Keratinocyte (primary cell): Measurements from ENCODE around the gene S100A13. TPM values are rescaled to one million over a fixed set of nuclear protein-coding genes. Genes with fewer than 3 reads are reported as not detected.

ENCODE experiments used
- DNase-seq: peaks from one replicate; pipeline ENCODE4 v3.0.0-alpha.2; 2011; ENCODE audit warnings: low read depth, missing footprints, low spot score
- FAIRE-seq: peaks from 2 replicates; lab custom pipeline; 2011; peaks lifted over from hg19 to GRCh38; lab: Jason Lieb, UNC
- H2AFZ ChIP-seq: 2 replicates; pipeline ENCODE4 v1.6.0; 2012; ENCODE audit warnings: low read length, control low read depth, inconsistent platforms; ENCODE audit not compliant: control insufficient read depth
- H3K27ac ChIP-seq: 2 replicates; pipeline ENCODE4 v1.5.1; 2011; ENCODE audit warnings: low read length; ENCODE audit not compliant: control insufficient read depth, insufficient read depth
- H3K27me3 ChIP-seq: 3 replicates; pipeline ENCODE4 v1.6.0; 2011; ENCODE audit warnings: low read length; ENCODE audit not compliant: control insufficient read depth, insufficient read depth; ENCODE audit errors: extremely low read depth
- H3K36me3 ChIP-seq, 2 experiments: 2 replicates in 1 of 2; 3 replicates in 1 of 2; pipeline ENCODE4 v1.5.1; 2011; ENCODE audit warnings: low read length in 2 of 2, mild to moderate bottlenecking in 1 of 2; ENCODE audit not compliant: control insufficient read depth in 2 of 2, insufficient read depth in 2 of 2; ENCODE audit errors: extremely low read depth in 1 of 2
- H3K4me1 ChIP-seq: 3 replicates; pipeline ENCODE4 v1.5.1; 2011; ENCODE audit warnings: low read length; ENCODE audit not compliant: control insufficient read depth, insufficient read depth; ENCODE audit errors: extremely low read depth
- H3K4me2 ChIP-seq: 3 replicates; pipeline ENCODE4 v1.6.0; 2011; ENCODE audit warnings: low read depth, low read length; ENCODE audit not compliant: control insufficient read depth, insufficient read depth; ENCODE audit errors: extremely low read depth
- H3K4me3 ChIP-seq, 3 experiments: fragments of 200-600 bp in 1 of 3; sonication (generic) in 1 of 3; 2 replicates in 2 of 3; 3 replicates in 1 of 3; pipeline ENCODE4 v1.5.1; 2011 to 2016; ENCODE audit warnings: low read length in 3 of 3, mild to moderate bottlenecking in 3 of 3, control low read depth in 2 of 3, inconsistent platforms in 1 of 3, low read depth in 1 of 3, mixed read lengths in 1 of 3, mixed run types in 1 of 3, moderate library complexity in 1 of 3; ENCODE audit not compliant: control insufficient read depth in 2 of 3, insufficient read depth in 2 of 3; ENCODE audit errors: extremely low read depth in 1 of 3
- H3K79me2 ChIP-seq: 2 replicates; pipeline ENCODE4 v1.6.0; 2012; ENCODE audit warnings: low read length; ENCODE audit not compliant: control insufficient read depth, insufficient read depth
- H3K9ac ChIP-seq: 3 replicates; pipeline ENCODE4 v1.6.0; 2011; ENCODE audit warnings: low read length; ENCODE audit not compliant: control insufficient read depth, insufficient read depth; ENCODE audit errors: extremely low read depth
- H3K9me1 ChIP-seq: 3 replicates; pipeline ENCODE4 v1.6.0; 2011; ENCODE audit warnings: low read length; ENCODE audit not compliant: control insufficient read depth, insufficient read depth; ENCODE audit errors: extremely low read depth
- H3K9me3 ChIP-seq: 2 replicates; pipeline ENCODE4 v1.5.1; 2012; ENCODE audit warnings: low read depth, low read length; ENCODE audit not compliant: control insufficient read depth
- H4K20me1 ChIP-seq: 3 replicates; pipeline ENCODE4 v1.6.0; 2011; ENCODE audit warnings: low read length; ENCODE audit not compliant: control insufficient read depth, insufficient read depth; ENCODE audit errors: extremely low read depth
- CTCF ChIP-seq, 3 experiments: IDR thresholded peaks in 1 of 3; conservative IDR thresholded peaks in 1 of 3; optimal IDR thresholded peaks in 1 of 3; 2 replicates in 2 of 3; 3 replicates in 1 of 3; pipeline versions ENCODE3 to v1.5.1; 2011; ENCODE audit warnings: low read length in 3 of 3, mild to moderate bottlenecking in 3 of 3, moderate library complexity in 2 of 3, control low read depth in 1 of 3, inconsistent platforms in 1 of 3; ENCODE audit not compliant: insufficient read depth in 2 of 3; ENCODE audit errors: extremely low read depth in 1 of 3
- EZH2 ChIP-seq: IDR thresholded peaks from one replicate; pipeline ENCODE4 v1.6.1; 2012; ENCODE audit warnings: inconsistent platforms, mild to moderate bottlenecking, low read length, moderate library complexity
- dilution Hi-C: fragments of 300-500 bp; cut with MboI; formaldehyde crosslinking; loops from one replicate; pipeline ENCODE4 v1.7.0; 2020; ENCODE audit warnings: low sequenced_read_pairs; ENCODE audit not compliant: extremely low pct_ligation_motif_present
- polyA plus RNA-seq, 5 experiments: library from polyadenylated mRNA; depleted of rRNA in 3 of 5; stranded (reverse) in 3 of 5; stranded (forward) in 1 of 5; unstranded in 1 of 5; fragments of >200 nt; gene quantifications; 1 replicate in 1 of 5; 2 replicates in 3 of 5; 3 replicates in 1 of 5; pipeline versions ENCODE4 v1.2.1 to v1.2.3, GENCODE V29; 2011 to 2012; ENCODE audit warnings: missing spikeins in 2 of 5, low read depth in 1 of 5, low replicate concordance in 1 of 5

Gene S100A13
- polyA plus RNA-seq, 1 donor (not counting 4 experiments of a cell fraction or from before 2014, with no cell fraction given): 215 TPM

GRCh38 chr1:153631047-153632022, 4.0 kb upstream of the S100A13 start:
- peaks cover 6% of the 10 kb centered on the region for H3K9me1 ChIP-seq
- DNase-seq: no peak
- H3K4me2 ChIP-seq: no peak overlapping the region
- no peak overlapping the region for H3K27ac ChIP-seq
- peaks cover 21% of the 10 kb centered on the region for H3K4me1 ChIP-seq
- no peak overlapping the region for H2AFZ ChIP-seq
- H3K79me2 ChIP-seq: peaks cover 28% of the 10 kb centered on the region
- H3K9me3 ChIP-seq: no peaks in the 10 kb centered on the region
- no peak overlapping the region for H3K9ac ChIP-seq
- TF ChIP-seq CTCF (optimal IDR thresholded peaks at IDR 0.05 in 1 of 3, IDR thresholded peaks at IDR 0.05 in 1 of 3, conservative IDR thresholded peaks at IDR 0.05 in 1 of 3; ENCODE audit: extremely low read depth in 1 of 3, insufficient read depth in 2 of 3, low read length in 3 of 3): no peak
- no peak for TF ChIP-seq EZH2
- dilution Hi-C loops: no loop called here
- no peaks in the 10 kb centered on the region for H4K20me1 ChIP-seq
- no peak overlapping the region for H3K4me3 ChIP-seq
- FAIRE-seq: no peak
- H3K27me3 ChIP-seq: no peaks in the 10 kb centered on the region
- H3K36me3 ChIP-seq: peaks cover 4 to 9% of the 10 kb centered on the region in 2 experiments

- FAIRE-seq (no peak), DNase-seq (no peak)
- Histone ChIP-seq H3K4me3 (no peak overlapping the region), H4K20me1 (no peaks in the 10 kb centered on the region), H3K9me3 (no peaks in the 10 kb centered on the region), H3K4me2 (no peak overlapping the region), H3K27me3 (no peaks in the 10 kb centered on the region), H3K9me1 (peaks cover 6% of the 10 kb centered on the region), H3K9ac (no peak overlapping the region), H3K79me2 (peaks cover 25% of the 10 kb centered on the region), H3K4me1 (peaks cover 25% of the 10 kb centered on the region), H3K36me3 (peaks cover 3 to 8% of the 10 kb centered on the region in 2 experiments), H2AFZ (no peak overlapping the region), H3K27ac (no peak overlapping the region)
- TF ChIP-seq EZH2 (no peak), CTCF (optimal IDR thresholded peaks at IDR 0.05 in 1 of 3, IDR thresholded peaks at IDR 0.05 in 1 of 3, conservative IDR thresholded peaks at IDR 0.05 in 1 of 3; ENCODE audit: extremely low read depth in 1 of 3, insufficient read depth in 2 of 3, low read length in 3 of 3) (no peak)
- dilution Hi-C loops: no loop called here
Measured at GRCh38 chr1:153630384-153630783, 3.1 kb upstream of the S100A13 start.
